H1 (cell line): ENCODE data around the gene NEUROD6. TPM values are rescaled to one million over a fixed set of nuclear protein-coding genes. Genes with fewer than 3 reads are reported as not detected.

Experiments used
- CTCF ChIA-PET: fragments of 300-600 bp; sonication (Branson Sonifier 250); formaldehyde crosslinking; loops from one replicate; lab custom pipeline; 2021; ENCODE audit not compliant: partially characterized antibody; lab: Charles Lee
- POLR2A ChIA-PET: fragments of 300-600 bp; sonication (Branson Sonifier 250); formaldehyde crosslinking; loops from one replicate; lab custom pipeline; 2021; ENCODE audit warnings: inconsistent platforms; ENCODE audit not compliant: partially characterized antibody; lab: Charles Lee
- DNase-seq, 2 experiments: peaks; one replicate each; pipeline versions ENCODE4 v3.0.0 to v3.0.0-alpha.2; 2010 to 2022; ENCODE audit warnings: low spot score in 2 of 2, low read depth in 1 of 2, mixed read lengths in 1 of 2
- FAIRE-seq: peaks from 2 replicates; lab custom pipeline; 2011; peaks lifted over from hg19 to GRCh38; lab: Jason Lieb, UNC
- H2AFZ ChIP-seq: 2 replicates; pipeline ENCODE4 v1.8.1; 2012; ENCODE audit warnings: low read length, inconsistent platforms
- H2AK5ac ChIP-seq: 2 replicates; pipeline ENCODE4 v1.6.1; 2013; ENCODE audit warnings: low read depth, low read length
- H2BK120ac ChIP-seq: replicated peaks from 2 replicates; pipeline ENCODE3; 2013; ENCODE audit warnings: low read depth, low read length, inconsistent platforms
- H2BK12ac ChIP-seq: 2 replicates; pipeline ENCODE4 v1.6.1; 2013; ENCODE audit warnings: low read depth, low read length
- H2BK15ac ChIP-seq: 2 replicates; pipeline ENCODE4 v1.6.1; 2013; ENCODE audit warnings: low read length
- H2BK20ac ChIP-seq: 2 replicates; pipeline ENCODE4 v1.6.1; 2013; ENCODE audit warnings: low read length
- H2BK5ac ChIP-seq: 2 replicates; pipeline ENCODE4 v1.6.1; 2013; ENCODE audit warnings: low read depth, low read length
- H3K14ac ChIP-seq: 2 replicates; pipeline ENCODE4 v1.6.1; 2013; ENCODE audit warnings: inconsistent platforms; ENCODE audit not compliant: insufficient read length
- H3K18ac ChIP-seq: 2 replicates; pipeline ENCODE4 v1.6.1; 2013; ENCODE audit warnings: low read length; ENCODE audit errors: extremely low read depth
- H3K23ac ChIP-seq: 2 replicates; pipeline ENCODE4 v1.6.1; 2013; ENCODE audit warnings: inconsistent platforms; ENCODE audit not compliant: insufficient read length
- H3K23me2 ChIP-seq: 2 replicates; pipeline ENCODE4 v1.6.1; 2013; ENCODE audit warnings: low read depth, low read length
- H3K27ac ChIP-seq: 2 replicates; pipeline ENCODE4 v1.6.1; 2011; ENCODE audit warnings: low read depth, low read length, inconsistent platforms
- H3K27me3 ChIP-seq, 4 experiments: replicated peaks in 1 of 4; 1 replicate in 1 of 4; 2 replicates in 3 of 4; pipeline versions ENCODE4 v1.6.1 to v1.8.1; 2011 to 2013; ENCODE audit warnings: low read length in 3 of 4, mild to moderate bottlenecking in 3 of 4, inconsistent platforms in 2 of 4, mixed read lengths in 2 of 4, moderate library complexity in 1 of 4; ENCODE audit not compliant: control insufficient read depth in 3 of 4, insufficient read depth in 3 of 4; ENCODE audit errors: extremely low read depth in 1 of 4
- H3K36me3 ChIP-seq, 4 experiments: 2 replicates each; pipeline versions ENCODE4 v1.6.1 to v1.8.1; 2011 to 2013; ENCODE audit warnings: mild to moderate bottlenecking in 4 of 4, low read length in 3 of 4, moderate library complexity in 2 of 4, control low read depth in 1 of 4, inconsistent platforms in 1 of 4; ENCODE audit not compliant: insufficient read depth in 4 of 4, control insufficient read depth in 2 of 4
- H3K4ac ChIP-seq: replicated peaks from 2 replicates; pipeline ENCODE3; 2013; ENCODE audit warnings: low read length, low read depth, mixed read lengths, inconsistent platforms; ENCODE audit not compliant: insufficient read length
- H3K4me1 ChIP-seq, 4 experiments: replicated peaks in 1 of 4; 1 replicate in 1 of 4; 2 replicates in 3 of 4; pipeline versions ENCODE4 v1.6.1 to v1.8.1; 2011 to 2013; ENCODE audit warnings: low read length in 3 of 4, inconsistent platforms in 2 of 4, mixed read lengths in 1 of 4; ENCODE audit not compliant: insufficient read depth in 4 of 4, control insufficient read depth in 3 of 4
- H3K4me2 ChIP-seq, 2 experiments: 2 replicates each; pipeline versions ENCODE4 v1.6.1 to v1.8.1; 2011 to 2013; ENCODE audit warnings: low read depth in 2 of 2, low read length in 2 of 2, control low read depth in 1 of 2, inconsistent platforms in 1 of 2, mild to moderate bottlenecking in 1 of 2; ENCODE audit not compliant: insufficient read depth in 1 of 2
- H3K4me3 ChIP-seq, 4 experiments: fragments of 200-600, 300-600 bp in 1 of 4; sonication (generic), shearing (Covaris generic), sonication (Bioruptor Twin) in 1 of 4; 2 replicates each; pipeline versions ENCODE4 v1.5.1 to v1.8.1; 2011 to 2016; ENCODE audit warnings: low read length in 4 of 4, low read depth in 3 of 4, control low read depth in 2 of 4, inconsistent platforms in 2 of 4, mild to moderate bottlenecking in 2 of 4, mixed read lengths in 1 of 4, moderate library complexity in 1 of 4; ENCODE audit not compliant: insufficient read depth in 2 of 4; ENCODE audit errors: extremely low read depth in 1 of 4
- H3K56ac ChIP-seq: replicated peaks from 2 replicates; pipeline ENCODE3; 2013; ENCODE audit warnings: low read depth, mild to moderate bottlenecking, mixed read lengths, low read length, inconsistent platforms; ENCODE audit not compliant: insufficient read length
- H3K79me1 ChIP-seq: 2 replicates; pipeline ENCODE4 v1.6.1; 2013; ENCODE audit warnings: low read depth, low read length, control low read depth
- H3K79me2 ChIP-seq, 2 experiments: 2 replicates each; pipeline versions ENCODE4 v1.6.1 to v1.8.1; 2012 to 2013; ENCODE audit warnings: low read length in 2 of 2, mild to moderate bottlenecking in 2 of 2, inconsistent platforms in 1 of 2; ENCODE audit not compliant: insufficient read depth in 2 of 2, control insufficient read depth in 1 of 2
- H3K9ac ChIP-seq, 4 experiments: replicated peaks in 1 of 4; 1 replicate in 1 of 4; 2 replicates in 3 of 4; pipeline versions ENCODE4 v1.6.1 to v1.8.1; 2011 to 2013; ENCODE audit warnings: low read depth in 3 of 4, low read length in 3 of 4, control low read depth in 2 of 4, mild to moderate bottlenecking in 2 of 4, moderate library complexity in 2 of 4, inconsistent platforms in 1 of 4; ENCODE audit errors: extremely low read depth in 1 of 4
- H3K9me3 ChIP-seq, 2 experiments: 2 replicates each; pipeline versions ENCODE4 v1.6.1 to v1.8.1; 2012 to 2013; ENCODE audit warnings: mild to moderate bottlenecking in 2 of 2, moderate library complexity in 2 of 2, control low read depth in 1 of 2, inconsistent platforms in 1 of 2, low read depth in 1 of 2, low read length in 1 of 2, mixed read lengths in 1 of 2; ENCODE audit not compliant: insufficient read depth in 2 of 2
- H4K20me1 ChIP-seq, 2 experiments: replicated peaks in 1 of 2; 2 replicates each; pipeline versions ENCODE3 to v1.8.1; 2011 to 2013; ENCODE audit warnings: inconsistent platforms in 2 of 2, low read length in 2 of 2, mild to moderate bottlenecking in 1 of 2; ENCODE audit not compliant: insufficient read depth in 2 of 2, control insufficient read depth in 1 of 2
- H4K5ac ChIP-seq: 2 replicates; pipeline ENCODE4 v1.6.1; 2013; ENCODE audit warnings: low read length, low read depth, mixed read lengths, inconsistent platforms; ENCODE audit not compliant: insufficient read length
- H4K8ac ChIP-seq: 2 replicates; pipeline ENCODE4 v1.8.0; 2013; ENCODE audit warnings: mild to moderate bottlenecking, moderate library complexity, low read length, inconsistent platforms; ENCODE audit not compliant: insufficient read depth; ENCODE audit errors: extremely low read depth
- H4K91ac ChIP-seq: replicated peaks from 2 replicates; pipeline ENCODE3; 2013; ENCODE audit warnings: low read length, mixed read lengths, inconsistent platforms; ENCODE audit not compliant: insufficient read length
- SAP30 ChIP-seq: fragments of 300-600 bp; sonication (generic); IDR thresholded peaks from 2 replicates; pipeline ENCODE4 v1.7.1; 2012; ENCODE audit warnings: low read length, moderate library complexity, mild to moderate bottlenecking, inconsistent platforms; ENCODE audit not compliant: insufficient read depth, insufficient replicate concordance
- WGBS, 2 experiments: shearing (Covaris generic) in 1 of 2; methylation state at CpG; one replicate each; pipeline versions ENCODE4 v1.1.6 to v1.1.7; 2013 to 2015; ENCODE audit warnings: low lambda C conversion rate in 2 of 2, mixed read lengths in 2 of 2, inconsistent platforms in 1 of 2, low coverage in 1 of 2, missing lambda C conversion rate in 1 of 2; ENCODE audit not compliant: insufficient replicate concordance in 2 of 2, insufficient coverage in 1 of 2, insufficient read length in 1 of 2; ENCODE audit errors: extremely low coverage in 1 of 2, missing lambda C conversion rate in 1 of 2; 5-methylcytosine and 5-hydroxymethylcytosine counted together
- polyA plus RNA-seq, 7 experiments: library from polyadenylated mRNA; depleted of rRNA in 3 of 7; stranded (reverse) in 5 of 7; unstranded in 2 of 7; fragments of >200 nt in 5 of 7; fragments of 200-250 nt in 2 of 7; gene quantifications; 1 replicate in 5 of 7; 2 replicates in 1 of 7; 4 replicates in 1 of 7; pipeline versions ENCODE4 v1.2.1 to v1.2.3, GENCODE V29; 2011 to 2013; ENCODE audit warnings: missing spikeins in 2 of 7, mixed read lengths in 2 of 7
- total RNA-seq: library from RNA; stranded (reverse); fragmentation: NEBNext Ultra II Directional; extraction: Animal tissue kit (Norgen Biotek cat#: 25700); gene quantifications from 2 replicates; pipeline ENCODE4 v1.2.1, GENCODE V29; 2021

NEUROD6 gene
- total and polyA plus RNA-seq, 2 of the 8 experiments (the other 6 are each of a cell fraction or from before 2014, with no cell fraction given): not detected

GRCh38 chr7:31362401-31362800, 21.9 kb upstream of the NEUROD6 start:
- H2AFZ ChIP-seq: no peak overlapping the region
- FAIRE-seq (no peak), DNase-seq (no peak)
- no peak overlapping the region for H3K4ac ChIP-seq
- no peaks in the 10 kb centered on the region for H3K79me2 ChIP-seq
- H3K14ac ChIP-seq: no peak overlapping the region
- H3K18ac ChIP-seq: no peak overlapping the region
- no peaks in the 10 kb centered on the region; the same call in 1 of the 2 replicates for H3K79me1 ChIP-seq
- H3K27ac ChIP-seq: no peak overlapping the region
- no peak overlapping the region for H3K4me2 ChIP-seq
- no peaks in the 10 kb centered on the region for H3K23me2 ChIP-seq
- H3K9ac ChIP-seq: no peak overlapping the region
- H4K5ac ChIP-seq: no peak overlapping the region
- no peak overlapping the region for H2BK120ac ChIP-seq
- ChIA-PET CTCF (interaction anchor here (1.0 to 3.1 kb wide), 4 partner anchors 10 to 171 kb away, joined by 3 to 20 read pairs (median 6); no protein-coding TSS in a partner anchor), POLR2A (no interaction called here)
- H3K27me3 ChIP-seq: no peaks in the 10 kb centered on the region; a peak in 1 of 7 replicates
- H3K56ac ChIP-seq: no peak overlapping the region
- H3K23ac ChIP-seq: no peak overlapping the region
- WGBS, 2 experiments: 69% methylated on average over 1 of the region's 1 CpG; no CpG with 5 or more reads in 1 of the 2 experiments
- H2BK5ac ChIP-seq: no peak overlapping the region
- H3K4me3 ChIP-seq: no peak overlapping the region
- H2BK15ac ChIP-seq: no peak overlapping the region
- H3K4me1 ChIP-seq: no peaks in the 10 kb centered on the region
- no peak overlapping the region for H2BK20ac ChIP-seq
- no peaks in the 10 kb centered on the region for H3K36me3 ChIP-seq
- H3K9me3 ChIP-seq: no peaks in the 10 kb centered on the region
- H4K8ac ChIP-seq: no peak overlapping the region
- no peak overlapping the region for H4K91ac ChIP-seq
- no peak overlapping the region for H2BK12ac ChIP-seq
- no peak overlapping the region for H2AK5ac ChIP-seq
- no peaks in the 10 kb centered on the region for H4K20me1 ChIP-seq
- no peak for TF ChIP-seq SAP30
